Mucosa of stomach (tissue), 1 donor: ENCODE data around the gene HIPK2.

ENCODE experiments used
- H3K27me3 ChIP-seq: one replicate; pipeline ENCODE4 v1.7.0; 2013; ENCODE audit warnings: mild to moderate bottlenecking, low read length; ENCODE audit not compliant: control insufficient read depth, insufficient read depth
- H3K36me3 ChIP-seq: one replicate; pipeline ENCODE4 v1.7.0; 2013; ENCODE audit warnings: low read length; ENCODE audit not compliant: control insufficient read depth, insufficient read depth
- H3K4me1 ChIP-seq: one replicate; pipeline ENCODE4 v1.7.0; 2013; ENCODE audit warnings: mild to moderate bottlenecking, low read length; ENCODE audit not compliant: control insufficient read depth, insufficient read depth
- H3K4me3 ChIP-seq: one replicate; pipeline ENCODE4 v1.7.0; 2013; ENCODE audit warnings: low read length
- H3K9ac ChIP-seq: one replicate; pipeline ENCODE4 v1.7.0; 2013; ENCODE audit warnings: mild to moderate bottlenecking, low read length, moderate library complexity
- H3K9me3 ChIP-seq: one replicate; pipeline ENCODE4 v1.7.0; 2013; ENCODE audit warnings: mild to moderate bottlenecking, low read length, moderate library complexity; ENCODE audit not compliant: control insufficient read depth
- donor health status: Pancreatic carcinoma.

Gene HIPK2

DNA sequence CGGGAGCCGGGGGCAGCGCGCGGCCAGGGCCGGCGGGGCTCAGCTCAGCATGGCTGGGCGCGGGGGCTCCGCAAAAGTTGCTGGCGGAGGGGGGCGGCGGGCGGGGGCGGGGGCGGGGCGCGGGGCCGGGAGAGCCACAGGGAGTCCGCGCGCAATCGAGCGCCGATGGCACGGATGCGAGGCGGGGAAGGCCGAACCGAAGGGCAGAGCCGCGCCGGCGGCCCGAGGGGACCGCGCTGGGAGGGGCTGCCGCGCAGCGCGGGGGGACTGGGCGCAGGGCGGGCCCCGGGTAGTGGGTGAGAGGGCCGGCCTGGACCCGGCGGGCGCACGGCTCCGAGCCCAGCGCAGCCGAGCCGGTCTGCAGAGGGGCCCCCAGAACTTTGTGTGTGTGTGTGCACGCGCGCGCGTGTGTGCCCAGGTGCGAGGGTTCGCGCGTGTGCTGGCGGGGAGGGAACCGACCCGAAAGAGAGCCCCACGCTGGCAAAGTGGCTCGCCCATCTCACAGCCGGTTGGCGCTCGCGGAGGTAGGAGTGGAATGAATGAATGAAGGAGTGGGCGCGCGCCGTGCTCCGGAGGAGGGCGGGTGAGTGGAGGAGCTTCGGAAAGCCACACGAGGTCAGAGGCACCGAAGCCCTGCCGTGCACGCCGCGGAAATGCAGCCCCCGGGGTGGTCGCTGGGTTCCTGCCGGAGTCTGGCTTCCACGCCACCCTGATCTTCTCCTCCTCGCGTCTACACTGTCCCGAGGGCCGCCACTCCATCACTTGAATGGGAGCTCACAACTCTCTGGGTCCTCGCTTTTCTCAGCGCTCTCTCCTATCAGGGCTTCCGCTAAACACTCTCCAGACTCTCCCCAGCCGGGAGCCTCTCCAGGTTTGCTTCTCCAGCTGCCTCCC, at the start of gene HIPK2:
Gene HIPK2, minus strand, starts transcription at position 51 of the 894 bp plus-strand sequence. CDS start 375 bp downstream, outside the sequence.
- H3K4me1 ChIP-seq = peaks cover 21% of the 10 kb centered on the region
- no peaks in the 10 kb centered on the region for H3K36me3 ChIP-seq
- H3K9ac ChIP-seq = peak within 1 kb of the TSS; percentile 98
- no peaks in the 10 kb centered on the region for H3K27me3 ChIP-seq
- H3K9me3 ChIP-seq = no peaks in the 10 kb centered on the region
- H3K4me3 ChIP-seq = peak within 1 kb of the TSS; percentile 97

DNA sequence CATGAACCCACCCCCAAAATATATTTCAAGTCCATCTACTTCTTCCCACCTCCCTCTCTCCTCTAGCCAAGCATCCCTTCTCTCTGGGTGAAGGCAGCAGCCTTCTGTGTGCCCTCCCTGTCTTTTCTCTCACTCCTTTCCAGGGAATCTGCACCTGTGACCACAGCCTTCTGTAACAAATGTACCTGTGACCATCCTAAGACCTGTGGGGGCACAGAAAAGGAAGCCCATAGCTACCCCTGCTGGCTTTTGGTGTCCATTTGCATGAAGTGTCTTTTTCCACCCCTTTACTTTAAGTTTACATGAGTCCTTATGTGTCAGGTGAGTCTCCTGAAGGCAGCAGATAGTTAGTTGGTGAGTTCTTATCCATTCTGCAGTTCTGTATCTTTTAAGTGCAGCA, 49.2 kb upstream of the HIPK2 start:
- Histone ChIP-seq H3K27me3 (no peaks in the 10 kb centered on the region), H3K4me1 (peaks cover 38% of the 10 kb centered on the region), H3K4me3 (no peak overlapping the region), H3K9ac (no peak overlapping the region), H3K9me3 (no peaks in the 10 kb centered on the region), H3K36me3 (no peaks in the 10 kb centered on the region)

DNA sequence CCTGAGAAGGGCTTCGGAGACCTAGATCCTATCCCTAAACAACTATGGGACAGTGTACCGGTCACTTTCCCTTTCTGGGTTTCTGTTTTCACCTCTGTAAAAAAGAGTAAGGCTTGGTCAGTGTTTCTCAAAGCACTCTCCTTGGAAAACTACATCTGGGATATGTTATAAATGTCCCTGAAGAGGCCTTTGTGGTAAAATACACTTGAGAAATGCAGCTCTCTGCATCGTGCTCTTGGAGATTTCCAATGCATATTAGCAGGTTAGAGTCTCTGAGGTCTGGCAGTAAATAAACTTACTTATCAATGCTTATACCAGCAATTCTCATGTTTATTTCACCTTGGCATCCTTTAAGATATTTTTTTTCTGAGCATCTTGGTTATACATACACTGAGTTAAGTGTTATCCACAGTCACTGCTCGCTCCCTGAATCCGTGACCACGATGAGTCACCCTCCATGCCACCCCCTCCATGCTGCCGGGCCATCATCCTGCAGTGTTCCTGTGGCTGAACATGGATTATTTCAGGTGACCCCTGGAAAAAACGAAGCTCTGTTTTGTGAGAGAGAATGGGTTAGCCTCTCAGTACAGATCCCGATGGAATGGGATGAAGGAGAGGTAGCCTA, 48.0 kb upstream of the HIPK2 start:
- Histone ChIP-seq H3K4me1 (peaks cover 28% of the 10 kb centered on the region), H3K9me3 (no peaks in the 10 kb centered on the region), H3K9ac (no peak overlapping the region), H3K27me3 (no peaks in the 10 kb centered on the region), H3K36me3 (no peaks in the 10 kb centered on the region), H3K4me3 (no peak overlapping the region)

DNA sequence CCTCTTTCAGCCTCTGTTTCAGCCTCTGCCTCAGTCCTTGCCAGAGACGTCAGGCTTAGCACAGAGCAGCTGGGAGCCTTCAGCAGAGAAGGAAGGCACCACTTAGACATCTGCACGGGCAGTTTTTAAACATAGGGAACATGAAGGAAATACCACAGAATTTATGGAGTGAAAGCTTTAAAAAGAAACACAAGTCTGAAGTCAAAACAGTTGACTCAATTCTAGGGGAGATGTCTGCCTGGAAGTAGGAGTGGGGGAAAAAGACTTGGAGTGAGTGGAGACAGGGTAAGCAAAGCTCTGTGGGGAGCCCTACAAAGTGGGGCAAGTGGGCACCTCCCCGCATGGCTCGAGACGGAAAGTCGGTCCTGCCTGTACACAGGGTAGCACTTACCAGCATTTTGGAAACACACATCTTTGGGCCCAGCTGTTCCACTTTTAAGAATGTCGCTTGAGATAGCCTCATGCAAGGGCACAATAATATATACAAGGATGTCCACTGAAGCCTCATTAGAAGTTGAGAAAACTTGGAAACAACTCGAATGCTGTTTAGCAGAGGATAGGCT, 46.2 kb upstream of the HIPK2 start:
- Histone ChIP-seq H3K9ac (no peak overlapping the region), H3K27me3 (no peaks in the 10 kb centered on the region), H3K36me3 (no peaks in the 10 kb centered on the region)

GRCh38 chr7:139822855-139823254, 45.1 kb upstream of the HIPK2 start:
- no peaks in the 10 kb centered on the region for H3K9me3 ChIP-seq
- no peaks in the 10 kb centered on the region for H3K36me3 ChIP-seq
- no peaks in the 10 kb centered on the region for H3K27me3 ChIP-seq
- H3K4me3 ChIP-seq = no peak overlapping the region
- no peak overlapping the region for H3K9ac ChIP-seq
- peaks cover 7% of the 10 kb centered on the region for H3K4me1 ChIP-seq

More for the DNA sequence above, 46.2 kb upstream of the HIPK2 start:
- no peak overlapping the region for H3K4me3 ChIP-seq
- H3K9me3 ChIP-seq = no peaks in the 10 kb centered on the region
- H3K4me1 ChIP-seq = peaks cover 12% of the 10 kb centered on the region

DNA sequence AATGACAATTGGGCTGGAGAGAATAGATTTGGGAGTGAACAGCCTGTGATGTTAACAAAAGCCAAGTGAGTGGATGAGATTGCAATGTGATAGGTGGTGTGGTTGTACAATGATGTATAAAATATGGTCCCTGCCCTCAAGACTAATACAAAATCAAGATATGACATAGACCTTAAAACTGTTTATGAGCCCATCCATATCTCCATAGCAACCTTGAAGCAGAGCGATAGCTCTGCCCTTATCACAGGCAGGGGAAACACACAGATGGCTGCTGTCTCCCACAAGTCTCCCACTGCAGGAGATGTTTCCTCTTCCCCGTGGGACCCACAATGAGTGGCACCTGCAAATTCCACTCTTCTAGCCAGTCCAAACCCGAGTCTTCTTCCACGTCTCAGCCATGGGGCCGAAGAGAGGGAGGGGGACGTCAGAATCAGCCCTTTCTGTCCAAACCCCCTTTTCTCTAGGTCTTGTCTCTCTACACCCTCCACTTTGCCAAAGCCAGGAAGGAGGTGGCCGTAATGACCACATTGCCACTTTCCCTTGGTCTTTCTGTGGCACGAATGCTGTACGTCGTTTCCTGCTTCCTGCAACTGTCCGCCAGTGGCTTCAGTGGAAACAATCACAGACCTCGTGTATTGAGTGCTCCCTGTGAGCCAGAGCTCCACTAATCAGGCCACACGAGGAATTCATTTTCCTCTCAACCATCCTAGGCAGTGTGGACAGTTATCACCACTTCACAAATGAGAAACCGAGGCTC, 43.7 kb upstream of the HIPK2 start:
- Histone ChIP-seq H3K4me1 (peaks cover 18% of the 10 kb centered on the region), H3K36me3 (no peaks in the 10 kb centered on the region), H3K4me3 (no peak overlapping the region), H3K9me3 (no peaks in the 10 kb centered on the region), H3K9ac (no peak overlapping the region), H3K27me3 (no peaks in the 10 kb centered on the region)

GRCh38 chr7:139820089-139820488, 42.3 kb upstream of the HIPK2 start:
- Histone ChIP-seq H3K9ac (no peak overlapping the region), H3K27me3 (no peaks in the 10 kb centered on the region), H3K36me3 (no peaks in the 10 kb centered on the region), H3K9me3 (no peaks in the 10 kb centered on the region), H3K4me1 (peaks cover 15% of the 10 kb centered on the region), H3K4me3 (no peak overlapping the region)

DNA sequence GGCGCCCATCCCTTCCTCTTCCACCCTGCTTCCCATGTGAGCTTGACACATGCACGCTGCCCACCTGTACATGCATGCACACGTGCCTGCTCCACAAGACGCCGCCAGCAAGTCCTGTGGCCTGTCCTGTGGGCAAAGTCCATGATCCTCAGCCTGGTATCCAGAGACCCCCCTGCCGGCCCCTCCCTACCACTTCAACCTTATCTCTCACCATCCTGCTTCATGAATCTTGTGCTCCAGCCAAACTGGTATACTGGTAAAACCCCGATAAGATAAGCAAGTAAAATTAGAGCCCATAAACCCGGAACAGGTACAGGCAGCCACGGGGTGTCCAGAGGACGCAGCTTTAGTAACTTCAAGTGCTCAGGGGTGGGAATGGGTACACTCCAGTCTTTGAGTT, 39.5 kb upstream of the HIPK2 start:
- H3K36me3 ChIP-seq = no peaks in the 10 kb centered on the region
- H3K4me3 ChIP-seq = no peak overlapping the region
- no peaks in the 10 kb centered on the region for H3K9me3 ChIP-seq

DNA sequence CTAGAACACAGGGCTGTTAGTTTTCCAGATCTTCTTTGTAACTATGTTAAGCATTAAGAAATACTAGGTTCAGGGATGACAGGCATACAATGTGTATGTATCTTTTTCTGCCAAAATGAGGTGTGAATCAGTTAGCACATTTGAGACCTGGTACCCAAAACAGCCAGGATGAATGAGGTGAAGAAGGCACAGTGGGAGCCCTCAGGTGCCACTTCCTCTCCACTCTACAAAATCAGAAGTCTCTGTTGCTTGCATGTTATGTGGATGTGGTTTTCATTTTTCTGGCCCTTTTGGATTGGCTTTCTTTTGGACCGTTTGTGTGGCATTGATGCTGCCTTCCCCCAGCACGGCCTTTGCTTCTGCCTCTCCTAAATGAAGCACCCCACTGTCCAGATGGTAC, 35.9 kb upstream of the HIPK2 start:
- H3K9me3 ChIP-seq = no peaks in the 10 kb centered on the region
- no peaks in the 10 kb centered on the region for H3K36me3 ChIP-seq
- no peak overlapping the region for H3K4me3 ChIP-seq
- no peaks in the 10 kb centered on the region for H3K27me3 ChIP-seq
- peaks cover 15% of the 10 kb centered on the region for H3K4me1 ChIP-seq
- H3K9ac ChIP-seq = no peak overlapping the region

More for the DNA sequence above, 39.5 kb upstream of the HIPK2 start:
- Histone ChIP-seq H3K9ac (no peak overlapping the region), H3K4me1 (peaks cover 15% of the 10 kb centered on the region), H3K27me3 (no peaks in the 10 kb centered on the region)

DNA sequence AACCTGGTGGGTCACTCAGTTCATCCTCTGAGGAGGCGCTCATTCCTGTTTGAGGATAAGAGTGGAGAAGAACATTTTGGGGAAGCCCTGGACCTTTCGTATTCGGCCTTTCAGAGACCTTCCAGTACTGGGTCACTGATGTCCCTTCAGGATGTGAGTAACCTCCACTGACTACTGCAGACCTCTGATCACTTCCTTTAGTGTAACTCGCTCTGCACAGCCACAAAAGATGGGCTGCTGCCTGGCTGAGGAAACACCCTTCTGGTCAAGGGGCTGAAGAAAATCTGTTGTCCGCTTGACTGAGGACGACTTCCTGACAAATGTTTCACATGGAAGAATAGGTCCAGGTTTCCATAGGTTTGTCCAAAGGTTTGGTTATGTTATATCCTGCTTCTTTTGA, 35.4 kb upstream of the HIPK2 start:
- Histone ChIP-seq H3K4me3 (no peak overlapping the region), H3K27me3 (no peaks in the 10 kb centered on the region), H3K36me3 (no peaks in the 10 kb centered on the region), H3K9me3 (no peaks in the 10 kb centered on the region), H3K9ac (no peak overlapping the region), H3K4me1 (peaks cover 14% of the 10 kb centered on the region)

- Histone ChIP-seq H3K36me3 (no peaks in the 10 kb centered on the region), H3K9ac (no peak overlapping the region), H3K4me1 (no peaks in the 10 kb centered on the region), H3K9me3 (no peaks in the 10 kb centered on the region), H3K27me3 (no peaks in the 10 kb centered on the region), H3K4me3 (no peak overlapping the region)
Observed at GRCh38 chr7:139811066-139811465, 33.3 kb upstream of the HIPK2 start.
